Fibroblast of lung (primary cell): ENCODE results near the gene PSMG3.

Source experiments
- EZH2 ChIP-seq: IDR thresholded peaks from 2 replicates; pipeline ENCODE4 v1.5.1; 2012; ENCODE audit warnings: low read length, control low read depth, mild to moderate bottlenecking; ENCODE audit errors: missing control alignments
- TF ChIP-seq, protein P1 (sequence below), 2 donors: IDR thresholded peaks in 1 of 2; conservative IDR thresholded peaks in 1 of 2; 1 replicate in 1 of 2; 2 replicates in 1 of 2; pipeline ENCODE4 v1.5.1; 2011 to 2012; ENCODE audit warnings: low read length in 2 of 2, control low read depth in 1 of 2, inconsistent platforms in 1 of 2, low read depth in 1 of 2, mild to moderate bottlenecking in 1 of 2

DNA sequence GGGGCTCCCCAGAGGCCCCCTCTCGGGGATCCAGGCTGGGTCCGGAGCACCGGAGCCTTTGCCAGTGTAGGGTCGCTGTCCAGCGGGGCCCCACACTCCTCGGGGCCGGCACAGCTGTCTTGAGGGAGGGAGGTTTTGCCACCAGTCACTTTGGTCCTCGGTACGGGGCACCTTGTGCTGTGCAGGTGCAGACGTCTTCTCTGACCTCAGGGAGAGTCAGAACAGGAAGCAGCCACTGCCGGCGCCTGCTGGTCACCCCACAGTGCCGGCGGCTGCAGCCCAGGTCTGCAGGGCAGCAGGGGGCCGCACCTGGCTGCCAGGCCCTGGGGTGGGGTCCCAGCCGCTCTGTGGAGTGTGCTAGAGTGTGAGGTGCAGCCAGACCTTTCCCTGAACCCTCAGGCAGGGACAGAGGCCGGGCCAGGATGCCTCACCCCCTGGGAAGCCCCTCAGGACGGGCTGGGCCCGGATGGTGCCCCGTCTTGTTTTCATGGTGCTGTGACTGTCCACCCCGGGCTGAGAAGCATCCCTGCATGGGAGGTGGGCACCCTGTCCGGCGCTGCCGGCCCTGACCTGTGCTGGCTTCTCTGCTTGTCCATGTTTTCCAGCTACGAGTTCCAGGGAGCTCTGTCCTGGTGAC lies 31.2 kb downstream of the PSMG3 start:
- TF ChIP-seq, protein P1, sequence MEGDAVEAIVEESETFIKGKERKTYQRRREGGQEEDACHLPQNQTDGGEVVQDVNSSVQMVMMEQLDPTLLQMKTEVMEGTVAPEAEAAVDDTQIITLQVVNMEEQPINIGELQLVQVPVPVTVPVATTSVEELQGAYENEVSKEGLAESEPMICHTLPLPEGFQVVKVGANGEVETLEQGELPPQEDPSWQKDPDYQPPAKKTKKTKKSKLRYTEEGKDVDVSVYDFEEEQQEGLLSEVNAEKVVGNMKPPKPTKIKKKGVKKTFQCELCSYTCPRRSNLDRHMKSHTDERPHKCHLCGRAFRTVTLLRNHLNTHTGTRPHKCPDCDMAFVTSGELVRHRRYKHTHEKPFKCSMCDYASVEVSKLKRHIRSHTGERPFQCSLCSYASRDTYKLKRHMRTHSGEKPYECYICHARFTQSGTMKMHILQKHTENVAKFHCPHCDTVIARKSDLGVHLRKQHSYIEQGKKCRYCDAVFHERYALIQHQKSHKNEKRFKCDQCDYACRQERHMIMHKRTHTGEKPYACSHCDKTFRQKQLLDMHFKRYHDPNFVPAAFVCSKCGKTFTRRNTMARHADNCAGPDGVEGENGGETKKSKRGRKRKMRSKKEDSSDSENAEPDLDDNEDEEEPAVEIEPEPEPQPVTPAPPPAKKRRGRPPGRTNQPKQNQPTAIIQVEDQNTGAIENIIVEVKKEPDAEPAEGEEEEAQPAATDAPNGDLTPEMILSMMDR (conservative IDR thresholded peaks at IDR 0.05 in 1 of 2, IDR thresholded peaks at IDR 0.05 in 1 of 2; ENCODE audit: low read depth in 1 of 2, low read length in 2 of 2) = no peak
- no peak for TF ChIP-seq EZH2
